ENCODE data around the gene NXNL1.

GRCh38 chr19:17503240-17503639 lies 42.5 kb upstream of the NXNL1 start:
- TF ChIP-seq CTCF (conservative IDR thresholded peaks at IDR 0.05 in 1 of 2, IDR thresholded peaks at IDR 0.05 in 1 of 2; ENCODE audit: low read depth in 1 of 2, low read length in 2 of 2) = no peak
- TF ChIP-seq EZH2 (IDR thresholded peaks at IDR 0.05; ENCODE audit: low read length, missing control alignments) = no peak

Measured in fibroblast of lung (primary cell).